Fibroblast of skin of left quadriceps (primary cell): Measurements from ENCODE around the gene RND2.
"Not testable (repeated sequence)": the region's sequence is repeated elsewhere in the genome, so short reads cannot be mapped to it uniquely, and the experiment has no call there.

Experiments
- DNase-seq, 2 experiments: peaks; one replicate each; pipeline ENCODE4 v3.0.0-alpha.2; 2013; ENCODE audit warnings: low read depth in 2 of 2

Gene RND2

DNA sequence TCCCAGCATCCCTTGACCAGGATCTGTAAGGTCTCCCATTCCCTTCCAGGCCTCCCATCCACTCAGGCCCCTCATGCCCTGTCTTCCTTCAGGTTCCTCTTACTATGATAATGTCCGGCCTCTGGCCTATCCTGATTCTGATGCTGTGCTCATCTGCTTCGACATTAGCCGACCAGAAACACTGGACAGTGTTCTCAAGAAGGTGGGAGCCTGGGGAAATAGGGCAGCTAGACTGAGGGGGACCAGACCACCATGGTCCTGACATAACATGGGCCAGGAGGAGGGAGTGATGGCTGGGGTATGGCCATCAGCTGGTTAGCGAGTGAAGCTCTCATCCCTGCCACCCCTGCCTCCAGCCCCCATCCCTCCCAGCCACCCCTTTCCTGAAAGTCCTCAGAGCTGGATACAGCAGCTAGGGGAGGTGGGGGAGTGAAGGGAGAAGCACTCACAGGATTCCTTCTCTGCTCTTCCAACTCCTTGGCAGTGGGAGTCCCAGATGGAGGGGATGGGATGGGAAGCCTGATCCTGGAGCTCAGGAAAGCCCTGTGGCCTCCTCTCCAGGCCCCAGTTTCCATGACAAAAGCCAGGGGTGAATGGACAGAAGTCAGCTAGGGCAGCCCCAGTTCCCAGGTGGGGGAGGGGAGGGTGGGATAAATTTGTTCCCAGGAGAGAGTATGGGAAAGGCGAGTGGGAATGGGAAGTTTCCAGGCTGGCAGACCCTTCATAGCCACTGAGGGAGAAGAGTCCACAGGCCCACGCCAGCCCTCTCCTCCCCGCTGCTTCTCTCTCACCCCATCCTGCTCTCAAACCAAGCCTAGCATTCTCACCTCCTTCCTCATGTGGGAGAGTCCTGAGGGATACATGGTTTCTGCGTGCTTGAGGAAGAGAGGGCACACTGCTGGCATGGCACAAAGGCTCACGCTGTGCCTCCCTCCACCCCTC lies 2.3 kb downstream of the RND2 start:
- DNase-seq, result no peak

DNA sequence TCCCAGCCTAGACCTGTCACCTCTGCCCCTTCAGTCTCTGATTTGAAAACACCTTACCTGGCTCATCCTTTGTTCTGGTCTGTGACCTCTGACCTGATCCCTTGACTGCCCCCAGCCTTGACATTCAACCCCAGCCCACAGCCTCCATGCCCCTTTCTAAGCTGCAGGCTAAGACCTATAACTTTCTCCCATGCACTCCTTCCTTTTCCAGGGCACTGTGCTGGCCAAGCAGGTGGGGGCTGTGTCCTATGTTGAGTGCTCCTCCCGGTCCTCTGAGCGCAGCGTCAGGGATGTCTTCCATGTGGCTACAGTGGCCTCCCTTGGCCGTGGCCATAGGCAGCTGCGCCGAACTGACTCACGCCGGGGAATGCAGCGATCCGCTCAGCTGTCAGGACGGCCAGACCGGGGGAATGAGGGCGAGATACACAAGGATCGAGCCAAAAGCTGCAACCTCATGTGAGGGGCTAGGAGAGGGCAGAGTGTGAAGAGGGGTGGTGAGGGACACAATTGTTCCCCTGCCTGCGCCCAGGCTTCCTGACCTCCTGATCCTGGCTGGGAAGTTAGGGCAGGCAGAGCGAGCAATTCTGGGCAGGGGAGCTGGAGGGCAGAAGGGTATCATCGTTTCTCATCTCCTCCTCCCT lies 3.3 kb downstream of the RND2 start:
- no peak for DNase-seq

DNA sequence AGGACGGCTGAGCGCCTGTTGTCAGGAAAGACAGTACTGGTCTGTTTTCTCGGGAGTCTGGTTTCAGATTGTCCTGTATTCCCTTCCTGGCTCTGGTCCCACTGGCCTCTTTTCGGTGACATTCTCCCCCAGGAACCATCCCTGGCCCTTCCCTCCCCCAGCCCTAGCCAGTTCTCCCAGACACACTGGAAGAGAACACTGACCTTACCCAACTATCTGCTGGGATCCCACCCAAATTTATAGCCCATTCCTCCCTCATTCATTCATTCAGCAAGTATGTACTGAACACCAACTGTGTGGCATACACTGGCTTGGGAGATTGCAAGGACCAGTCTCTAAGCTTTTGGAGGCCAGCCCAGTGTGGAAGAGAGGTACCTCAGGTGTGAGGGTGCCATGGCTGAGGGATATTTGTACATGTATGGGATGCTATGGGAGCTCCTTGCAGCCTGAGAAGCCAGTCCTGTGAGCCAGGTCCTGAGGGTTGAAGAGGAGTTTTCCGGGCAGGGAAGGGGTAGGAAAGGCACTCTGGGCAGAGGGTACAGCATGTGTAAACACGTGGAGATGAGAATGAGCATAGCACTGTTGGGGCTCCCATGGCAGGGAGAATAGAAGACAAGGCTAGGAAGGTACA lies 5.2 kb downstream of the RND2 start:
- no peak for DNase-seq

DNA sequence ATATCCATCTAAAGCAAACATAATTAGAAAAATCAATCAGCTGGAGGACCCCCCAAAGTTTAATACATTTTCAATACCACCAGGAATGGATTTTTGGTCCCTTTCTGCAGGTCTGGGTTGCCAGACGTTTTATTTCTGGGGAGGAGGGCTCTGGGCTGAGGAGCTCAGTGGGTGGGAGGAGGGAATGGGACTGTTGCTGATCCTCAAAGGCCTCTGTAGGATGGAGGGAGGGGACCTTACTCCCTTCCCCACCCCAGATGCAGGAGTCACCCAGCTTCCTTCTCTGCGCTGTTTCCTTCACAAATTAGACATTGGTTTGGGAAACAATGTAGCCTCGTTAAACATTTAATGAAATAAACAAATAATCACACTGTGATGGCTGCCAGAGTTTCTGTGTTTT lies 6.6 kb downstream of the RND2 start:
- no peak for DNase-seq

DNA sequence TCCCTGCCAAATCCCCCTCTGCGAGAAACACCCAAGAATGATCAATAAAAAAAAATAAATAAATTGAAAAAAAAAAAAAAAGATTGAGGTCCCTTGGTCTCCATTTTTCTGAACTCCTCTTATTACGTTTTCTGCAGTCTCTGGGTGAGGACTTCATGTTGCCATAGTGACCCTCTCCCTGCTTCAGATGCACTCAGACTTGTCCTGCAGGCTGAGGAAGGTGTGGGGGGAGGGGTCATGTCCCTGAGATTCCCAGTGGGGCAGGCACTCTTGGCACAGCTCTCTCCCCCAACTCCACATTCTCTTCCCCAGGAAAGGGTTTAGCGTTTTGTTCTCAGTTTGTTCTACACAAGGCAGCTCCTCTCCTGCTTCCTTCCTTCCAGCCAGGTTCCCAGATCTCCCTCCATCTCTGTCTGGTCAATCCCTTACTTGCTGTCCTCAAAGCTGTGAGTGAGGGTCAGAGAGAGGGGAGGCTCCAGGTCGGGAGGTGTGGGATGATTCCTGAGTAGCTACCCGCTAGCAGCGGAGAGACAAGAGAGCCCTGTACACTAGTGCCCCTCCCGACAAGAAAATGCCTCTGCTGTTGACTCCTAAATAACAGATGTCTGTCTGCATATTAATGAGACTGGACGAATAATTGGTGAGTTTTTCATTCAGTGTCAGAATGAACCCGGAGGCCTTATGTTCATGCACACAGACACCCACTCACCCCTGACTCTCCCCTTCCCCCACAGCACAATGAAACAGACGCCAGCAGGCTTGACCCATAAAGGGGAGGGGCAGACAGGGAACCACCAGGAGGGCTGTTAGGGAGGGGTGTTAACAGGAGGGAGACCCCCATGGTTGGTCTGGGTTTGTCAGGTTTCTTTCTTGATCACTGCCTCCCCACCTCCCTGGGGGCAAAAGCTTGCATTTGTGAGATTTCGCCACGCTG lies 9.2 kb downstream of the RND2 start:
- no peak for DNase-seq

DNA sequence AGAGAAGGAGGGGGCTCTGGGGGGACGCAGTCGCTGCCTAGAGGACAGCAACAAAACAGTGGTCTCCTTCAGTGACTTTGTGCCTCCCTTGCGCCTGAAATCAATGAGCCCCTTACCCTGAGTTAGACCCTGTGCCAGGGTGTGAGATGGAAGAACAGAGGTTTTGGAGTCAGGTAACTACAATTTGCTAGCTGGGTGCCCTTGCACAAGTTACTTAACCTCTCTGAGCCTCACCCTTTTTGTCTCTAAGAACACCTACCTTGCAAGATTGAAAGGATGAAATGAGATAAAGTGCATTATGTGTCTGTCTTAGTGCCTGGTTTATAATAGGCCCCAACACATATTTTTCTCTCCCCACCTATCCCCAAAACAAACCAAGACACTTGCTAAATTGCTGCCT lies 9.9 kb downstream of the RND2 start:
- no peak for DNase-seq

DNA sequence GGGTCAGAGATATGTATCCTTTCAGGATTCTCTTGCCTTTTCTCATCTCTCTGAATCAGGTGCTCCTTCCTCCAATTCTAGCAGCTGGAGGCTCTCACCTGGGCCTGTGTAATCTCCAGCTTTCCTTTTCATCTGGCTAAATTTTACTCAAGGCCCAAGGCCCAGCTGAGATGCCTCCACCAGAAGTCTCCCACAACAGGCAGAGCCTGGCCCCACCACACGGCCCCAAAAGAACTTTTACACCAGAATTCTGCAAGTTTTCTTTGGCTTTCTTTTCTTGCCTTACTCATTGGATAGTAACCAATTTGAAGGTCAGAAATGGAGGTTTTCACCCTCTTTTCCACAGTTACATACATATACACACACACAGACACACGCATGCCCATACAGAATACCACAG lies 14.6 kb downstream of the RND2 start:
- DNase-seq, result no peak

DNA sequence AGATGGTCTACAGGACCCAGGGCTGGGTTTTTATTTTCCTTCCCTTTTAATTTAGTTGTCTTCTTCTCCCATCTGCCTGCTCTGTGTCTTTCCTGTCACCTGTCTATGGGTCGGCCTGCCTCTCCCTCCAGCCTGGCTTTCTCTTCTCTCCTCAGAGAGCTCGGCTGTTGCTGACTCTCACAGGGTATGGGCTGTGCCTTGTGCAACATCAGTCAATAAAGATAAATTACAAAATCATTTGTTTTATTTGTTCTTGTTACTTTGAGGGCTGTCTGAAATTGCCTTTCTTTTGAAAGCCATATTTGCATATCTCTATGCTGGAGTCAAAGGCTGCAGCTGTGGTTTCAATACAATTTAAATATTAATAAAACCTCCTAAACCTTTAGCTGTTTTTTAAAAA lies 15.6 kb downstream of the RND2 start:
- DNase-seq, result no peak

DNA sequence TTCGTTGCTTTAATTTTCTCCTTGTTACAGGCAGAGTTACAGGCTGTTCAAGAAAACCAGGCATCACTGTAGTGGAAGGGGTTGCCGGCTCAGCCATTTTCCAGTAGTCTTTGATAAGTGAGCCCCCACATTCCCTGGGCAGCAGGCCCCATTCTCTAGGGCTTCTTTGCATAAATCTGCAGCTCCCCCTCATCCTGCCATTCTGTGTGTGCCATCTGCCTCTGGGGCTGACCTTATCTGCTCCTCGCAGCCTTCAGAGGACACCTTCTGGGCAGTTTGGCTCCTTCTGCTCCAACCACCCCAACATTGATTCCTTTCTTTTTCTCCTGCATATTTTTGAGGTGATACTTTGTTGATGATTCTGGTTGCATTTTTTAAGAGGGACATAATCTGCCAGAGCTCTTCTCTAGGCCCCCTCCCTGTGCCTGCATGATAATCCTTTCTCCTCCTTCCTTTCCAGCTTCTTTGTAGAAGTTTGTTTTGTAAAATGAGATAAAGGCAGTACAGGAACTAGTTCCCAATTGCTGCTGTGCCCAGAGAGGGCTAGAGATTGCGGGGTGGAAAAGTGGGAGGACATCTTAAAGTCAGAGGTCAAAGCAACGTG lies 17.1 kb downstream of the RND2 start:
- DNase-seq, result no peak

DNA sequence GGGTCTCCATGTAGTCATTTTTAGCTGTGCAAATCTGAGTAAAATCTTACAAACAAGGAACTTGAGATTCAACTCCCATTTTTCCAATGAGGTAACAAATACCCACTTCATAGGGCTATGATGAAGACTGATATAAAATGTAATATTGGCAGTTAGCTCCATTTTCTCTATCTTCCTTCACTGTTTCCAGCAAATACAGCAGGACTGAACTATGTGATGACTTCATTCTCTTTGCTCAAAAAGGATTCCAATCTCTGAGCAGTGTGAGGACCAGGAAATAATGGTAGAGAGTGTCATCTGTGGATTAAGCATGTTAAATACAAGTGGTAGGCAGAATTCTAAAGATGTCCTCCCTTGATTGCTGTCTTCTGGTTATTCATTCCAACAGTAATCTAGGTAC lies 18.3 kb downstream of the RND2 start:
- no peak for DNase-seq

DNA sequence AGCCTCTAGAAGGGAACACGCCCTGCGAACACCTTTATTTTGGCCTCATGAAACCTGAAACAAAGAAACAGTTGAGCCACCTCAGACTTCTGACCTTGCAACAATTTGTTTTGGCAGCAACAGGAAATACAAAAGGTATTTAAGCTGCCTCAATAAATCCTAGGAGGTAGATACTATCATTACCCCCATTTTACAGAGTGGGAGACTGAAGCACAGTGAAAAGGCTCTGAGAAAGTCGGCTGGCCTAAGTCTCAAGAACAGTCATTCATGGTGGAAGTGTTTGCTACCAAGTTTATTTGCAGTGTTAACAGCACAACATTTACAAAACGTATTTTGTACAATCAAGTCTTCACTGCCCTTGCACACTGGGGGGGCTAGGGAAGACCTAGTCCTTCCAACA lies 19.0 kb downstream of the RND2 start:
- DNase-seq, result no peak

DNA sequence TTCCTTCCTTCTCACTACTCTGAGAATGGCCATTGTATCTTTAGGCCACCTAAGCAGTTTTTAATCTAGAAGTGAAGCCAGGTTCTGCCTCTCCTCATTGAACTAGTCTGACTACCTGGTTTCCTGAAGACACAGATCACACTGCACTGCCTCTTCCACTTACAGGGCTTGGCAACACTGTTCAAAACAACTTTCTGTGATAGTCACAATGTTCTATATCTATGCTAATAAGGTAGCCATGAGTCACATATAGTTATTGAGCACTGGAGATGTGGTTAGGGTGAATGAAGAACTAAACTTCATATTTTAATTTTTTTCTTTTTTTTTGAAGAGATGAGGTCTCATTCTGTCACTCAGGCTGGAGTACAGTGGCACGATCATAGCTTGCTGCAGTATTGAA lies 26.9 kb downstream of the RND2 start:
- no peak for DNase-seq

DNA sequence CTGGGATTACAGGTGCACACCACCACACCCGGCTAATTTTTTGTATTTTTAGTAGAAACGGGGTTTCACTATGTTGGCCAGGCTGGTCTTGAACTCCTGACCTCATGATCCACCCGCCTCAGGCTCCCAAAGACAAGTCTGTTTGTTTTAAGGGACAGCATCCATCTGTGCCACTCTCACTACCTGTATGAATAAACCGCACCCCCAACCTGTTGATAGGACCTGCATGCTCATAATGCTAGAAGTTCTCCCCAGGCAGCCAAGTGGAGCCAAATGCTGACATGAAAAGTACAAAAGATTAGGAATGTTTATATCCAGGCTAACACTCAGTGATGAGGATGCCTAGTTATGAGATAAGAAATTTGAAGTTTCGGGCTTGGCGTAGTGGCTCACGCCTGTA lies 28.0 kb downstream of the RND2 start:
- not testable (repeated sequence) for DNase-seq

DNA sequence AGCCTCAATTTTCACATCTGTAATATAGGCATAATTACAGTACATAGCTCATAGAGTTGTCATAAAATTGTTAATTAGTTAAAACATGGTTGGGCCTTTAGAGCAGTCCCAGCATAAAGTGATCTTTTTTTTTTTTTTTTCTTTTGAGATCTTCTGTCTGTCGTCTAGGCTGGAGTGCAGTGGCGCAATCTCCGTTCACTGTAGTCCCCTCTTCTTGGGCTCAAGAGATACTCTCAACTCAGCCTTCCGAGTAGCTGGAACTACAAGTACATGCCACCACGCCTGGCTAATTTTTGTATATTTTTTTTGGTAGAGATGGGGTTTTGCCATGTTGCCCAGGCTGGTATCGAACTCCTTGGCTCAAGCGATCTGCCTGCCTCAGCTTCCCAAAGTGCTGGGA lies 31.0 kb downstream of the RND2 start:
- no peak for DNase-seq

DNA sequence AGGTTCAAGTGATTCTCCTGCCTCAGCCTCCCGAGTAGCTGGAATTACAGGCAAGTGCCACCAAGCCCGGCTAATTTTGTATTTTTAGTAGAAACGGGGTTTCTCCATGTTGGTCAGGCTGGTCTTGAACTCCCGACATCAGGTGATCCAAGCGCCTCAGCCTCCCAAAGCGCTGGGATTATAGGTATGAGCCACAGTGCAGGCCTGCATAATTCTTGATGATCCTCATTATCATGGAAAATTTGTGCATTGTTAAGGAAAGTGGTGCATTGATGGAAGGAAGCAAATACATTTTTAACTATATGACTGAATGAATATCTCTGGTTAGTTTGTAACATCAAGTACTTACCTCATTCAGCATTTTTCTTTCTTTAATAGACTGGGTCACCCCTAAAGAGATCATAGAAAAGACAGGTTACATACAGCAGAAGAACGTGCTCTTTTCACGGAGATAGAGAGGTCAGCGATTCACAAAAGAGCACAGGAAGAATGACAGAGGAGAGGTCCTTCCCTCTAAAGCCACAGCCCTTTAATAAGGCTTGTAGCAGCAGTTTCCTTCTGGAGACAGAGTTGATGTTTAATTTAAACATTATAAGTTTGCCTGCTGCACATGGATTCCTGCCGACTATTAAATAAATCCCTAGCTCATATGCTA lies 38.1 kb downstream of the RND2 start:
- no peak for DNase-seq

DNA sequence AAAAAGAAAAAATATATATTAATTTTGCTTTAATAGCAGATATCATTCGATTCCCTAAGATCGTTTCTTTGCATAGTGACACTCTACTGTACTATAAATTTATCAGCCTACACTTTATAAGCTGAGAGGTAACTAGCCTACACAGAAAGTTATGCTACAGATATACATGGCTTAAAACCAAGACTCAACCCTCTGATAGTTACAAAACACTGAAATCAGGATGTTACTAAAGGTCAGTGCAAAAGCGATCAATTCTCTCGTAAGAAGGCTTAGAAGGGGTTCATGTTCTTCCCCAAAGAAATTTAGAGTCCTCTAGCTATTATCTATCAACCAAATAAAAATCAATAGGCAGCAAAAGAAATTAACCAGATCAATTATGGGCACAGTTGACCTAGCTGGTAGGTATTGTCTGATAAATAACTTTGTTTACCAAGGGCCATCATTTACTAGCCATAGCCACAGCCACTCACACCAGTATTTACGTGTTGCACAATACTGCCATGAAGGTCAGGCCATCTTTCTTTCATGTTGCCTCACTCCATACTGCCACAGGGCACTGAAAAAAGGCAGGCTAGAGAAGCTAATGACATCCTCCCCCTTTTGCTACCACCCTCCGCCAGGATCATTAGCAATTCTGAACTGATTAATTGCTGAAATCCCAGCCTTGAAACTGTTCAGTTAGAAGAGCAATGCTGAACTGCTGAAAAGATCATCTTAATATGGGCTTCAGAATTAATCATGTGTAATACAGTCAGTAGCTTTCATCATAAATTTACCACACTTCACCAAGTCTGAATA lies 43.7 kb downstream of the RND2 start:
- no peak for DNase-seq

DNA sequence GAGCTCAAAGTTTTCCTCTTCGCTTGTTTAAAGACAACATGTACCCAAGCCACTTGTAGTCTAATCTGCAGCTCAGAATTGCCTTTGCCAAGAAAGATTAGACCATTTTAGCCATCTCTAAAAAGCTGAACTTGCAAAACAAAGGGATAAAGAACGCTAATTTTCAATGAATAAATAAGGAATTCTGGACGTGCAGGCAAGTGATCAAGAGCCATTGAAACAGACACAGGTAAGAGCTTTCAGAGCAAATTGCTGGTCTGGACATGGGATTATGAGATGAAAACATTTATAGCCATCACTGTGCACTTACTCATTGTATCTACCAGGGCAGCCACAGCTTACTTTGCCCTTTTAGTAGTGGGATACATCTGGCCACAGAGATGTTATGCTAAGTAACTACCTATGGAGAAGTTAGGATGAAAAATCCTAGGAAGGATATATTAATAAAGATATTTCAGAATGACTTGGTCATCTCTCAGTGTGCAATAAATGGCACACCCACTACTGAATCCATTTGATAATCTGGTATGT lies 44.4 kb downstream of the RND2 start:
- DNase-seq, result no peak

DNA sequence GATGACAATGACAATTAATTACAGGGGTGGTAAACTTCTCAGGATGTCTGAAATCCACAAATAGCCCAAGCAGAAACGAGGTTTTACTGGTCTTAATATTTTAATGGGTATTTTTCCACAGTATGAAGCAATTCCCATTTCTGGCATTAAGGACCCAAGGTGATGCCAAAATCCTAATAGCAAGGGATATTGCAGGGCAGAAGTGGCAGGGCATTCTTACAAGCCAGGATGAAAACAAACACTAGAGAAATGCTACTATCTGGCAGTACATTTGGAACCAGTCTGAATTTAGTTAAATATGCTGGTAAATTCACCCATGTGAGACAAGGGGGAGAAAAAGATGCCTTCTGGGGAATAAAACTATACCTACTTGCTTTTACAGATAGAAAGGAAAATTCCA lies 45.2 kb downstream of the RND2 start:
- DNase-seq, result no peak

DNA sequence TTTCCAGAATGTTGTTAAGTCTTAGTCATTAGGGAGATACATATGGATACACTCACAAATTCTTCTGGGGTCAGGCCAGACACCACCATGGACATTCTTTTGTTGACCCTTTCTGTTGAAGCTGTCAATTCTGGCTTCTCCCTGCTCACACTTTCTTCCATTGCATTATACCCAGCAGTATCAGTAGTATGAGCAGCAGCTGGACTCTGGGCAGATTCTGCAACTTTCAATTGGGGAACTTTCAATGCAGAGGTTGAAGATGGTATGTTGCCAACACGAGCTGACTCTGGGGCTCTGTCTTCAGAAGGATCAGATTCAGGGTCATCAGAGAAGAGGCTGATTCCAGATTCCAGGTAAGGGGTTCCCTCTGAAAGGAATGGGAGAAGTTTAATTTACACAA lies 45.8 kb downstream of the RND2 start:
- no peak for DNase-seq

DNA sequence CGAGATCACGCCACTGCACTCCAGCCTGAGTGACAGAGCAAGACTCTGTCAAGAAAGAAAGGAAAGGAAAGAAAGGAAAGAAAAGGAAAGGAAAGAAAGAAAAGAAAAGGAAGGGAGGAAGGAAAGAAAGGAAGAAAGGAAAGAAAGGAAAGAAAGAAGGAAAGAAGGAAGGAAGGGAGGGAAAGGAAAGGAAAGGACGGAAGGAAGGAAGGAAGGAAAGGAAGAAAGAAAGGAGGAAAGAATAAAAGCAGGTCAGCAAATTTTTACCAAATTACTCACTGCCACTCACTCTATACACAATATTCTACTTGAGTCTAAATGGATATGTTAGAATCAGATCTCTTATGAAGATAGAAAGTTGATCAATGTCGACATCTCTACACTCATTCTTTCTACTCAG lies 49.8 kb downstream of the RND2 start:
- DNase-seq, result no peak
